Camera-type eye (tissue), 1 donor: ENCODE measurements around the gene TLX3. TPM values are rescaled to one million over a fixed set of nuclear protein-coding genes. Genes with fewer than 3 reads are reported as not detected.

Source experiments
- total RNA-seq: library from RNA; depleted of rRNA; stranded (reverse); fragments of >200 nt; gene quantifications from one replicate; pipeline ENCODE4 v1.2.3, GENCODE V29; 2014

The TLX3 gene
- total RNA-seq = not detected

GRCh38 chr5:171308453-171309275 lies at the start of gene TLX3:
TSS of gene TLX3 (plus strand) at chr5:171309248. CDS start at chr5:171309366, 118 bp downstream.

Other genes starting within 250 kb of the TLX3 start
- gene NPM1, start 78.6 kb downstream of the TLX3 start, total RNA-seq = 751 TPM
- 5.3 TPM for gene FGF18, start 110.4 kb downstream of the TLX3 start, total RNA-seq